HL-60 (cell line): ENCODE data around the gene SCD.

Source experiments
- GABPA ChIP-seq: IDR thresholded peaks from 2 replicates; pipeline ENCODE4 v1.6.1; 2012; ENCODE audit warnings: low read depth
- POLR2AphosphoS5 ChIP-seq: IDR thresholded peaks from 2 replicates; pipeline ENCODE4 v1.6.1; 2012; ENCODE audit warnings: low read depth
- TF ChIP-seq, protein P1 (sequence below): IDR thresholded peaks from one replicate; pipeline ENCODE4 v1.5.1; 2011; ENCODE audit warnings: low read length, control low read depth, inconsistent platforms; ENCODE audit not compliant: insufficient read depth

DNA sequence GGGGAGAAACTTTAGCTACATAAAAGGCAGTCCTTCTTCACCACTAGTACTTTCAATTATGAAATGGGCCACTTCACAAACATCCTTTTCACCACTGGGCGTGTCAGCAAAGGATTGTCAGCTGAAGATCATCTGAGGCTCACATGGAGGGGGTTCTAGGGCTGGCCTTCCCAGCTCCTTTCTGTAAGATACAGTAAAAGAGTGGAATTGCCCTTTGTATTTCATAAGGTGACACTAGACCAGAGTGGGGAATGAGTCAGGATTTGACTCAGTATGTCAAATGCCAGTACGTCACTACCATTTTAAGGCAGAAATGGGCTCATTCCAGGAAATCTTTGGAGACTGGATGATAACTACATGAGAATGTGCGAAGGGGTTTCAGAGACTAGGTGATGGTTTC is 39.3 kb upstream of the SCD start:
- TF ChIP-seq, protein P1, sequence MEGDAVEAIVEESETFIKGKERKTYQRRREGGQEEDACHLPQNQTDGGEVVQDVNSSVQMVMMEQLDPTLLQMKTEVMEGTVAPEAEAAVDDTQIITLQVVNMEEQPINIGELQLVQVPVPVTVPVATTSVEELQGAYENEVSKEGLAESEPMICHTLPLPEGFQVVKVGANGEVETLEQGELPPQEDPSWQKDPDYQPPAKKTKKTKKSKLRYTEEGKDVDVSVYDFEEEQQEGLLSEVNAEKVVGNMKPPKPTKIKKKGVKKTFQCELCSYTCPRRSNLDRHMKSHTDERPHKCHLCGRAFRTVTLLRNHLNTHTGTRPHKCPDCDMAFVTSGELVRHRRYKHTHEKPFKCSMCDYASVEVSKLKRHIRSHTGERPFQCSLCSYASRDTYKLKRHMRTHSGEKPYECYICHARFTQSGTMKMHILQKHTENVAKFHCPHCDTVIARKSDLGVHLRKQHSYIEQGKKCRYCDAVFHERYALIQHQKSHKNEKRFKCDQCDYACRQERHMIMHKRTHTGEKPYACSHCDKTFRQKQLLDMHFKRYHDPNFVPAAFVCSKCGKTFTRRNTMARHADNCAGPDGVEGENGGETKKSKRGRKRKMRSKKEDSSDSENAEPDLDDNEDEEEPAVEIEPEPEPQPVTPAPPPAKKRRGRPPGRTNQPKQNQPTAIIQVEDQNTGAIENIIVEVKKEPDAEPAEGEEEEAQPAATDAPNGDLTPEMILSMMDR: no peak
- no peak for TF ChIP-seq GABPA
- no peak for TF ChIP-seq POLR2AphosphoS5
